Chondrocyte (in vitro differentiated cells): ENCODE measurements around the gene NPTX2. TPM values are rescaled to one million over a fixed set of nuclear protein-coding genes. Genes with fewer than 3 reads are reported as not detected.

Experiments used
- DNase-seq: peaks from one replicate; pipeline ENCODE4 v3.0.0; 2021; ENCODE audit warnings: mixed read lengths, low spot score
- H3K27ac Mint-ChIP-seq: one replicate; pipeline ENCODE4 v1.8.0; 2021; ENCODE audit warnings: mild to moderate bottlenecking, moderate library complexity, mixed read lengths; ENCODE audit not compliant: unreplicated experiment
- H3K27me3 Mint-ChIP-seq: 2 replicates; pipeline ENCODE4 v1.8.0; 2021; ENCODE audit warnings: low read depth, mixed read lengths
- H3K36me3 Mint-ChIP-seq: 2 replicates; pipeline ENCODE4 v1.8.0; 2021; ENCODE audit warnings: low read depth, mixed read lengths
- H3K4me1 Mint-ChIP-seq: 2 replicates; pipeline ENCODE4 v1.8.0; 2021; ENCODE audit warnings: low read depth, mild to moderate bottlenecking, mixed read lengths
- H3K4me3 Mint-ChIP-seq: one replicate; pipeline ENCODE4 v1.8.0; 2021; ENCODE audit warnings: mild to moderate bottlenecking, moderate library complexity, mixed read lengths; ENCODE audit not compliant: unreplicated experiment
- H3K9me3 Mint-ChIP-seq: 2 replicates; pipeline ENCODE4 v1.8.0; 2021; ENCODE audit warnings: low read depth, mixed read lengths
- total RNA-seq: library from RNA; stranded (reverse); gene quantifications from 3 replicates; pipeline ENCODE4 v1.2.1, GENCODE V29; 2021
- TF ChIP-seq, protein P1 (sequence below): fragments of 200-600 bp; sonication (generic); IDR thresholded peaks from 2 replicates; pipeline ENCODE4 v1.5.0; 2021; ENCODE audit warnings: antibody characterized with exemption, mild to moderate bottlenecking, moderate library complexity

The NPTX2 gene
- total RNA-seq, 1 donor from 2014 or later = 5.5 TPM

GRCh38 chr7:98626460-98627412, 9.7 kb downstream of the NPTX2 start:
- H3K36me3 Mint-ChIP-seq = no peaks in the 10 kb centered on the region
- peaks cover 6% of the 10 kb centered on the region for H3K27me3 Mint-ChIP-seq
- H3K27ac Mint-ChIP-seq = no peak overlapping the region
- no peak overlapping the region for H3K4me3 Mint-ChIP-seq
- H3K4me1 Mint-ChIP-seq = no peaks in the 10 kb centered on the region
- H3K9me3 Mint-ChIP-seq = no peaks in the 10 kb centered on the region
- no peak for DNase-seq
- TF ChIP-seq, protein P1, sequence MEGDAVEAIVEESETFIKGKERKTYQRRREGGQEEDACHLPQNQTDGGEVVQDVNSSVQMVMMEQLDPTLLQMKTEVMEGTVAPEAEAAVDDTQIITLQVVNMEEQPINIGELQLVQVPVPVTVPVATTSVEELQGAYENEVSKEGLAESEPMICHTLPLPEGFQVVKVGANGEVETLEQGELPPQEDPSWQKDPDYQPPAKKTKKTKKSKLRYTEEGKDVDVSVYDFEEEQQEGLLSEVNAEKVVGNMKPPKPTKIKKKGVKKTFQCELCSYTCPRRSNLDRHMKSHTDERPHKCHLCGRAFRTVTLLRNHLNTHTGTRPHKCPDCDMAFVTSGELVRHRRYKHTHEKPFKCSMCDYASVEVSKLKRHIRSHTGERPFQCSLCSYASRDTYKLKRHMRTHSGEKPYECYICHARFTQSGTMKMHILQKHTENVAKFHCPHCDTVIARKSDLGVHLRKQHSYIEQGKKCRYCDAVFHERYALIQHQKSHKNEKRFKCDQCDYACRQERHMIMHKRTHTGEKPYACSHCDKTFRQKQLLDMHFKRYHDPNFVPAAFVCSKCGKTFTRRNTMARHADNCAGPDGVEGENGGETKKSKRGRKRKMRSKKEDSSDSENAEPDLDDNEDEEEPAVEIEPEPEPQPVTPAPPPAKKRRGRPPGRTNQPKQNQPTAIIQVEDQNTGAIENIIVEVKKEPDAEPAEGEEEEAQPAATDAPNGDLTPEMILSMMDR = no peak

GRCh38 chr7:98627413-98627790, 10.3 kb downstream of the NPTX2 start:
- peaks cover 6% of the 10 kb centered on the region for H3K9me3 Mint-ChIP-seq
- peaks cover 4% of the 10 kb centered on the region for H3K27me3 Mint-ChIP-seq
- no peaks in the 10 kb centered on the region for H3K4me1 Mint-ChIP-seq
- no peak overlapping the region for H3K27ac Mint-ChIP-seq
- TF ChIP-seq, protein P1 = no peak
- peaks cover 4% of the 10 kb centered on the region for H3K36me3 Mint-ChIP-seq
- no peak overlapping the region for H3K4me3 Mint-ChIP-seq
- DNase-seq = no peak

- peaks cover 4% of the 10 kb centered on the region for H3K36me3 Mint-ChIP-seq
- H3K4me1 Mint-ChIP-seq = no peaks in the 10 kb centered on the region
- no peak overlapping the region for H3K4me3 Mint-ChIP-seq
- peaks cover 2% of the 10 kb centered on the region for H3K27me3 Mint-ChIP-seq
- H3K27ac Mint-ChIP-seq = no peak overlapping the region
- peaks cover 10% of the 10 kb centered on the region for H3K9me3 Mint-ChIP-seq
- TF ChIP-seq, protein P1 = no peak
- no peak for DNase-seq
Observed at GRCh38 chr7:98628418-98628817, 11.3 kb downstream of the NPTX2 start.

DNA sequence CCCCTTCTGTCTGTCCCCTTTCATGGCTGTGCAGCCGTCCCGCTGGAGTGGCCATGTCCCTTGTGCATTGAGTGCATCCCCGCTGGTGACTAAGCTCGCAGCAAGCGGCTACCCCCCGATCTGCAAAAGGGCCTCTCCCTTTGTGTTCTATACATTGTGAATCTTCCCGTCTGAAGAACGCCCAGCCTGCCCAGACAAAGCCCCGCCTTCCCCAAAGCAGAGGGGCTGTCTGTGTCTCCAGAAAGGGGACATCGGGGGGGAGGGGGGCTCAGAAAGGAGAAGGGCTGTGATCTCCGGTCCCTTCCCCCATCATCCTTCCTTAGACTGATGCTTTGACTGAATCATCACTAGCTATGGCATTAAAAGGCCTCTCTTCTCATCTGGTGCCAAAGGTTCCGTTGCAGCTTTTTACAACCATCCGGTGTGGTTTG, 11.9 kb downstream of the NPTX2 start:
- DNase-seq = no peak
- Mint-ChIP-seq H3K9me3 (peaks cover 10% of the 10 kb centered on the region), H3K4me3 (no peak overlapping the region), H3K36me3 (peaks cover 4% of the 10 kb centered on the region), H3K4me1 (no peaks in the 10 kb centered on the region), H3K27ac (no peak overlapping the region), H3K27me3 (peaks cover 2% of the 10 kb centered on the region)
- TF ChIP-seq, protein P1 = no peak

DNA sequence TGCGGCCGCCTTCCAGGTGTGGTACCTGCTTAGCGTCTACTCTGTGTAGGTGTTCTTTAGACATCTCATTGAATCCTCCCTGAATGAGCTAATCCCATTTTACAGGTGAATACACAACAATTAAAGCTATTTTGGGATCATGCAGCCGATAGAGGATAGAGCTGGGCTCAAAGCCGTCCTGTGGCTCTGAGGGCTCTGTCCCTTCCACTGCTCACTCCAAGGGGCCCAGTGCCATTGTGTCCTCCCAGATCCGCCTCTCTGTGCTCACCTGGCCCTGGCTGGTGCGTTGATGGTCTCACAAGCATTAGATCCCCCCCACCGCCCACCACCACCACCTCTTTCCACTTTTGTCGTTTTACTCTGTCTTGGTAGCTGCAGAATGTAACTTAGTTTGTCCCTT, 13.1 kb downstream of the NPTX2 start:
- DNase-seq = no peak
- H3K27me3 Mint-ChIP-seq = peaks cover 2% of the 10 kb centered on the region
- H3K27ac Mint-ChIP-seq = no peak overlapping the region
- H3K36me3 Mint-ChIP-seq = peaks cover 4% of the 10 kb centered on the region
- TF ChIP-seq, protein P1 = no peak
- peaks cover 10% of the 10 kb centered on the region for H3K9me3 Mint-ChIP-seq
- no peaks in the 10 kb centered on the region for H3K4me1 Mint-ChIP-seq
- H3K4me3 Mint-ChIP-seq = no peak overlapping the region
